ENCODE results near the gene SLX4IP. TPM values are rescaled to one million over a fixed set of nuclear protein-coding genes. Genes with fewer than 3 reads are reported as not detected.
"Not testable (repeated sequence)": the region's sequence is repeated elsewhere in the genome, so short reads cannot be mapped to it uniquely, and the experiment has no call there.

SLX4IP gene
- total and polyA plus RNA-seq, 7 donors = 0.20 to 1.9 (median 0.86) TPM

GRCh38 chr20:10581823-10582222 lies 146.7 kb downstream of the SLX4IP start:
- intact Hi-C loops (cut with DNase I) = no loop called here
- Histone ChIP-seq H3K4me3 (no peak overlapping the region), H3K27ac (no peak overlapping the region), H3K9me3 (no peaks in the 10 kb centered on the region), H3K4me1 (no peaks in the 10 kb centered on the region), H3K36me3 (ENCODE audit: insufficient read depth in 1 of 2, low read depth in 1 of 2) (no peaks in the 10 kb centered on the region), H3K27me3 (ENCODE audit: insufficient read depth in 3 of 3, low read length in 2 of 3) (no peaks in the 10 kb centered on the region)
- no peak for TF ChIP-seq CTCF (IDR thresholded peaks at IDR 0.05)
- WGBS, 3 donors = 45 to 52% (median 52%) methylated on average over 4 of the region's 4 CpGs
- ATAC-seq (no peak), DNase-seq (no peak)

GRCh38 chr20:10584371-10584770 lies 149.3 kb downstream of the SLX4IP start:
- no peaks in the 10 kb centered on the region for H3K4me1 ChIP-seq
- H3K9me3 ChIP-seq = no peaks in the 10 kb centered on the region
- no peak for DNase-seq

GRCh38 chr20:10585308-10585707 lies 150.2 kb downstream of the SLX4IP start:
- no peaks in the 10 kb centered on the region for H3K27me3 ChIP-seq (ENCODE audit: insufficient read depth in 3 of 3, low read length in 2 of 3)
- intact Hi-C loops (cut with DNase I) = no loop called here
- no peak overlapping the region for H3K4me3 ChIP-seq
- WGBS, 3 donors = 97 to 98% (median 98%) methylated on average over 3 of the region's 3 CpGs
- DNase-seq (no peak), ATAC-seq (no peak)
- no peaks in the 10 kb centered on the region for H3K4me1 ChIP-seq
- no peaks in the 10 kb centered on the region for H3K9me3 ChIP-seq
- no peaks in the 10 kb centered on the region for H3K36me3 ChIP-seq (ENCODE audit: insufficient read depth in 1 of 2, low read depth in 1 of 2)
- H3K27ac ChIP-seq = no peak overlapping the region
- TF ChIP-seq CTCF (IDR thresholded peaks at IDR 0.05) = no peak

More at GRCh38 chr20:10584371-10584770, 149.3 kb downstream of the SLX4IP start:
- Histone ChIP-seq H3K36me3 (ENCODE audit: insufficient read depth in 1 of 2, low read depth in 1 of 2) (no peaks in the 10 kb centered on the region), H3K27me3 (ENCODE audit: insufficient read depth in 3 of 3, low read length in 2 of 3) (no peaks in the 10 kb centered on the region), H3K27ac (no peak overlapping the region), H3K4me3 (no peak overlapping the region)
- no peak for ATAC-seq
- TF ChIP-seq CTCF (IDR thresholded peaks at IDR 0.05) = no peak
- intact Hi-C loops (cut with DNase I) = no loop called here

GRCh38 chr20:10586296-10586695 lies 151.2 kb downstream of the SLX4IP start:
- Histone ChIP-seq H3K27me3 (ENCODE audit: insufficient read depth in 3 of 3, low read length in 2 of 3) (no peaks in the 10 kb centered on the region), H3K4me1 (no peaks in the 10 kb centered on the region), H3K27ac (no peak overlapping the region), H3K36me3 (ENCODE audit: insufficient read depth in 1 of 2, low read depth in 1 of 2) (no peaks in the 10 kb centered on the region), H3K9me3 (no peaks in the 10 kb centered on the region), H3K4me3 (no peak overlapping the region)
- no peak for TF ChIP-seq CTCF (IDR thresholded peaks at IDR 0.05)
- intact Hi-C loops (cut with DNase I) = no loop called here
- 72 to 86% (median 76%) methylated on average over 4 of the region's 4 CpGs for WGBS, 3 donors
- DNase-seq (no peak), ATAC-seq (no peak)

GRCh38 chr20:10590446-10590845 lies 155.3 kb downstream of the SLX4IP start:
- H3K36me3 ChIP-seq (ENCODE audit: insufficient read depth in 1 of 2, low read depth in 1 of 2); intact Hi-C loops (cut with DNase I); H3K27me3 ChIP-seq (ENCODE audit: insufficient read depth in 3 of 3, low read length in 2 of 3); H3K27ac ChIP-seq; H3K9me3 ChIP-seq; ATAC-seq; DNase-seq; H3K4me3 ChIP-seq; H3K4me1 ChIP-seq: not testable (repeated sequence)
- WGBS, 3 donors = 92 to 96% (median 94%) methylated on average over 10 of the region's 10 CpGs
